Kidney epithelial cell (primary cell): ENCODE measurements around the gene AURKA. TPM values are rescaled to one million over a fixed set of nuclear protein-coding genes. Genes with fewer than 3 reads are reported as not detected.
A peak's percentile ranks its signal among the peaks of the same experiment; 100 is the strongest.
"Not testable (repeated sequence)": the region's sequence is repeated elsewhere in the genome, so short reads cannot be mapped to it uniquely, and the experiment has no call there.

ENCODE experiments used
- DNase-seq: peaks from one replicate; pipeline ENCODE4 v3.0.0-alpha.2; 2010; ENCODE audit warnings: low read depth
- H3K27me3 ChIP-seq: 2 replicates; pipeline ENCODE4 v1.6.0; 2011; ENCODE audit warnings: low read length; ENCODE audit not compliant: control insufficient read depth, insufficient read depth
- H3K36me3 ChIP-seq: 2 replicates; pipeline ENCODE4 v1.5.1; 2011; ENCODE audit warnings: low read length; ENCODE audit not compliant: control insufficient read depth, insufficient read depth
- H3K4me3 ChIP-seq: 2 replicates; pipeline ENCODE4 v1.5.1; 2011; ENCODE audit warnings: low read depth, mild to moderate bottlenecking, control low read depth, low read length
- total RNA-seq: library from RNA; depleted of rRNA; stranded (reverse); fragments of >200 nt; gene quantifications from 2 replicates; pipeline ENCODE4 v1.2.3, GENCODE V29; 2015
- TF ChIP-seq, protein P1 (sequence below): IDR thresholded peaks from 2 replicates; pipeline ENCODE4 v1.5.1; 2011; ENCODE audit warnings: mild to moderate bottlenecking, moderate library complexity, low read length, control low read depth, inconsistent platforms; ENCODE audit not compliant: insufficient read depth, poor library complexity, severe bottlenecking

Gene AURKA
- total RNA-seq, 1 donor from 2014 or later, result 8.0 TPM

- no peaks in the 10 kb centered on the region for H3K27me3 ChIP-seq
- peak overlapping the region; percentile 87 for H3K4me3 ChIP-seq
- H3K36me3 ChIP-seq, result no peaks in the 10 kb centered on the region
- TF ChIP-seq, protein P1, sequence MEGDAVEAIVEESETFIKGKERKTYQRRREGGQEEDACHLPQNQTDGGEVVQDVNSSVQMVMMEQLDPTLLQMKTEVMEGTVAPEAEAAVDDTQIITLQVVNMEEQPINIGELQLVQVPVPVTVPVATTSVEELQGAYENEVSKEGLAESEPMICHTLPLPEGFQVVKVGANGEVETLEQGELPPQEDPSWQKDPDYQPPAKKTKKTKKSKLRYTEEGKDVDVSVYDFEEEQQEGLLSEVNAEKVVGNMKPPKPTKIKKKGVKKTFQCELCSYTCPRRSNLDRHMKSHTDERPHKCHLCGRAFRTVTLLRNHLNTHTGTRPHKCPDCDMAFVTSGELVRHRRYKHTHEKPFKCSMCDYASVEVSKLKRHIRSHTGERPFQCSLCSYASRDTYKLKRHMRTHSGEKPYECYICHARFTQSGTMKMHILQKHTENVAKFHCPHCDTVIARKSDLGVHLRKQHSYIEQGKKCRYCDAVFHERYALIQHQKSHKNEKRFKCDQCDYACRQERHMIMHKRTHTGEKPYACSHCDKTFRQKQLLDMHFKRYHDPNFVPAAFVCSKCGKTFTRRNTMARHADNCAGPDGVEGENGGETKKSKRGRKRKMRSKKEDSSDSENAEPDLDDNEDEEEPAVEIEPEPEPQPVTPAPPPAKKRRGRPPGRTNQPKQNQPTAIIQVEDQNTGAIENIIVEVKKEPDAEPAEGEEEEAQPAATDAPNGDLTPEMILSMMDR, result no peak
- DNase-seq, result no peak
These were observed 1.6 kb upstream of the AURKA start for GRCh38 chr20:56393653-56394052.

DNA sequence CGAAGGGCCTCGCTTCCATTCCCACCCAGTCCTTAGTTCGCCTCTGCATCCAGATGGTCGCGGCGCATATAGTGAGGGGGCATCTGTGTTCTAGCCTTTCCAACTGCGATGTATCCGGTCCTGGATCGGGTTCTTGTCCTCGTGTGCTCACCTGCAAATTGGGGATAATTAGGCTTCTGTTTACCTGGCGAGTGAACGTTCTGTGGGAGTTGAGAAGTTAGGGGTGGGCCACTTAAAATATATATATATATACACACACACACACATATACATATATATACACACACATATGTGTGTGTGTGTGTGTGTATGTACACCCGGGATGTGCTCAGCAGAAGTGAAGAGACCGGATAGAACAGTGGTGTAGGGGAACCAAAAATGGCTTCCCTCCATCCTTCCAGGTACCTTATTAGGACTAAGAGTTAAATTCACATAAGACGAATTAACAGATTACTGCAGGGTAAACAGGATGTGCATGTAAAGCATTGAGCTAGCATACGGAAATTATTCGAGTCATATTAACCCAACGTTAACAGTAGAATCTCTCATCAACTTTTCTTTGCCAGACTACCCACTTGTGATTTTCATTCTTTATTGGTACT lies 967 bp upstream of the AURKA start:
- no peaks in the 10 kb centered on the region for H3K36me3 ChIP-seq
- peak overlapping the region; percentile 87 for H3K4me3 ChIP-seq
- TF ChIP-seq, protein P1, result no peak
- H3K27me3 ChIP-seq, result no peaks in the 10 kb centered on the region
- DNase-seq, result no peak

DNA sequence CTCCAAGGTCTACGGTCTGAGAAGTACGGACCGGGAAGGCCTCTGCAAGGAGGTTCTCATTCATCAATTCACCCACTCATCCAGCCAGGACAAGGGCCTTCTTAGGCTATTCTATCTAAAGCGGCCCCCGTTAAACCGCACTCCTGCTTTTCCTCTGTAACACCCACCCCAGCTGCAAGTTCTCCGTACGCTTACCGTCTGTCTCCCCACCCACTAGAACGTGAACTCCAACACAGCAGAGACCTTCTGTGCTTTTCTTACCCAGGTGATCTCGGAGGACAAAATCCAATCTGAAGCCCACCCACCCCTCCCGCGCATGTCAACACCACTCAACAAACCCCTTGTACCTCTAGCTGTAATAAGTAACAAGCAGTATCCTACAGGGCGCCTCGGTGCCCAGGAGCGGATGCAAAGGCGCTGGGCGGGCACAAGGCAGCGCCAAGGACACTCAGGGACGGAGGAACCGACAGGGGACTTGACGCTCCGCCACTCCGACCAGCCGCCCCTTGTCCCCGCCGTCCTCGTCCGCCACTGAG lies 351 bp downstream of the AURKA start:
- no peaks in the 10 kb centered on the region for H3K36me3 ChIP-seq
- H3K27me3 ChIP-seq, result no peaks in the 10 kb centered on the region
- H3K4me3 ChIP-seq, result peak overlapping the region; percentile 87
- TF ChIP-seq, protein P1, result no peak
- DNase-seq, result no peak

DNA sequence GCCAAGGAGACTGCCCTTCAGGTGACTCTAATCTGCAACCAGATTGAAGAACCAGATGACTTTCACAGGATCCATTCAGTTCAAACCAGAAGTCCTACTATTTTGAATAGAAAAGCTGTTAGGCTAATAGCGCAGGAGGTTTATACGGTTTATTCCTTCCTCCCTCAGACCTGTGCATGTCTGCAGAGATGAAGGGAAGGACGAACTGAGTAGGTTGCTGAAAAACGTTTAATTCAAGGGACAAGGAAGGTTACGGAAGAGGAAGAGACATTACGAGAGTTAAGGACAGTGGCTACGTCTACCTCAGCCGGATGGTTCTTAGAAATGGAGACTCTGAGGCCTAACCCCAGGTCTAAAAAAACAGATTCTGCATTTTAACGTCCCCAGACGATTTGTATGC lies 978 bp downstream of the AURKA start:
- Histone ChIP-seq H3K27me3 (no peaks in the 10 kb centered on the region), H3K4me3 (peak overlapping the region; percentile 87), H3K36me3 (no peaks in the 10 kb centered on the region)
- TF ChIP-seq, protein P1, result no peak
- DNase-seq, result no peak

GRCh38 chr20:56390396-56390795 lies 1.6 kb downstream of the AURKA start:
- not testable (repeated sequence) for DNase-seq, H3K4me3 ChIP-seq, H3K27me3 ChIP-seq, H3K36me3 ChIP-seq

DNA sequence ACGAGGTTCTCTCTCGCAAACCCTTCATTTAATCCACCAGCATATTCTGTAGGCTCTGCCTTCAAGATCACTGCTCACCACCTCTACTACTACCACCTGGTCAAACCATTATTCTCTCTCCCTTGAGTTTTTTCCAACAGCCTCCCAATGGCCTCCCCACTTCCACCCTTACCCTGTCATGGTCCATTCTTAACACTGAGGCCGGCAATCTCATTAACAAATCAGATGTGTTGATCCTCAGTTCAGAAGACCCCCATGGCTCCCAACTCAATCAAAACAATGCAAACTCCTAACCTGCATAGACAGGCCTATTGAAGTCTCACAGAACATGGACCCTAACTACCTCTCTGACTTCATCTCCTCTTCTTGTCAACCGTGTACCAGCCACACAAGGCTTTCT lies 2.2 kb downstream of the AURKA start:
- H3K4me3 ChIP-seq, result no peak overlapping the region
- H3K27me3 ChIP-seq, result no peaks in the 10 kb centered on the region
- no peaks in the 10 kb centered on the region for H3K36me3 ChIP-seq
- TF ChIP-seq, protein P1, result no peak
- DNase-seq, result no peak
